Uterus (tissue), 4 donors: ENCODE measurements around the gene SDSL. TPM values are rescaled to one million over a fixed set of nuclear protein-coding genes. Genes with fewer than 3 reads are reported as not detected.

ENCODE experiments used
- DNase-seq, 2 donors: peaks; one replicate each; pipeline ENCODE4 v3.0.0-alpha.2; 2019 to 2020
- H3K27ac ChIP-seq, 2 donors: fragments of 200-600 bp; sonication (generic); 1 replicate in 1 of 2; 2 replicates in 1 of 2; pipeline ENCODE4 v1.5.1; 2016 to 2018
- H3K27me3 ChIP-seq, 2 donors: fragments of 200-600 bp; sonication (generic); one replicate each; pipeline ENCODE4 v1.5.1; 2018 to 2019; ENCODE audit warnings: control low read depth in 1 of 2
- H3K36me3 ChIP-seq, 2 donors: fragments of 200-600 bp; sonication (generic); one replicate each; pipeline ENCODE4 v1.5.1; 2019; ENCODE audit warnings: control low read depth in 1 of 2
- H3K4me1 ChIP-seq, 2 donors: fragments of 200-600 bp; sonication (generic); one replicate each; pipeline ENCODE4 v1.5.1; 2018 to 2019; ENCODE audit warnings: control low read depth in 1 of 2
- H3K4me3 ChIP-seq, 2 donors: fragments of 200-600 bp; sonication (generic); 1 replicate in 1 of 2; 2 replicates in 1 of 2; pipeline ENCODE4 v1.5.1; 2018 to 2019; ENCODE audit warnings: mild to moderate bottlenecking in 1 of 2
- H3K9me3 ChIP-seq, 2 donors: fragments of 200-600 bp; sonication (generic); one replicate each; pipeline ENCODE4 v1.5.1; 2019; ENCODE audit warnings: control low read depth in 1 of 2
- CTCF ChIP-seq, 4 experiments: fragments of 200-600 bp in 2 of 4; fragments of 450-650 bp in 2 of 4; sonication (generic) in 2 of 4; IDR thresholded peaks; one replicate each; pipeline ENCODE4 v1.5.1; 2016 to 2019; ENCODE audit warnings: antibody characterized with exemption in 4 of 4, mild to moderate bottlenecking in 2 of 4, moderate library complexity in 1 of 4
- POLR2A ChIP-seq, 2 donors: fragments of 450-650 bp; IDR thresholded peaks; one replicate each; pipeline ENCODE4 v1.6.1; 2016; ENCODE audit warnings: antibody characterized with exemption in 2 of 2, mild to moderate bottlenecking in 1 of 2, moderate library complexity in 1 of 2
- intact Hi-C: fragments of 100-400 bp; cut with DNase I; formaldehyde crosslinking; loops from one replicate; pipeline ENCODE4 v1.15.1; 2023; ENCODE audit warnings: low total_unique reads
- total RNA-seq, 4 donors: library from RNA; depleted of rRNA in 3 of 4; stranded (reverse); fragments of >200 nt in 3 of 4; gene quantifications; one replicate each; pipeline versions ENCODE4 v1.1.0 to v1.2.4, GENCODE V29; 2014 to 2023
- donor health status: DM: yes; HTN: yes; CAD: no.

Gene SDSL
- total RNA-seq, 4 donors from 2014 or later = 0.26 to 3.0 (median 0.61) TPM; not detected in 1

DNA sequence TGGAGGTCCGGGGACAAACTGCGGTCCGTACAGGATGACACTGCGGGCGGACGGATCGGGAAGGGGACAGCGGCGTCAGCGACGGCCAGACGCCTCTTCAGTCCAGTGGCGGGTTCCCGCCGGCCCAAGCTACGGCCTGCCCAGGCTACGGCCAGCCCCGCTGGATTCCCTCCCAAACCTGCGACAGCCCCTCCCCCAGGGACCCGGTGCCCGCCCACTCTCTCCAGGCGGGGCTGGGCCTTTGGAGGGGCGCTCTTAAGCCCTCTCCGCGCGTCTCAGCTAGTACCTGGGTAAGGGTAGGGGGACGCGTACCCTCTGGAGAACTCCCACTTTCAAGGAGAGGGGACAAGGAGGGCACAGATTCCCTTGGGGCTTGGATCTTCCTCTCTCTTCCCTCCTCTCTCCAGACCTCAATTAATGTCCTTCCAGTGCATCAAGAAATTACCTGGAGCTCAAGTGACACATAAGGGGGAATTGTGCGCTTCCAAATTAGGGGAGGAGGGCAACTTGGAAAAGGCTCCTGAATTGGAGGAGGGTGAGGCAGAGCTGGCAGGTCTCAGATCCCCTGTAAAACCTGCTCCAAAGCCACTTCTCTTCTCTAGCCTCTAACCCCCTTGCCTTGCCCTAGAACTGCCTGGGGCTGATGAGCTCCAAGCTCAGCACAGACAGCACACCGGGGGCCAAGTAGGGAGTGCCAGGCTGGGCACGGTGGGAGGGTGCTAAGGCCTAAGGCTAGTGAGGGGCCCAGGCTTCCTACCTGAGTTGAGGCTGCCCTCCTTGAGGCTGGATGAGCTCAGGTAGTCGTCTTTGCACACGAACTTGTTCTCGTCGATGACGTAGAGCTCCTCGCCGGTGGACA is 46.4 kb downstream of the SDSL start:
- Histone ChIP-seq H3K9me3 (no peaks in the 10 kb centered on the region), H3K27me3 (peaks cover 12 to 66% of the 10 kb centered on the region in 2 donors), H3K4me1 (peaks cover 0 to 11% of the 10 kb centered on the region in 2 donors), H3K27ac (no peak overlapping the region), H3K36me3 (no peaks in the 10 kb centered on the region), H3K4me3 (no peak overlapping the region)
- TF ChIP-seq CTCF (IDR thresholded peaks at IDR 0.05) (no peak), POLR2A (IDR thresholded peaks at IDR 0.05) (no peak)
- intact Hi-C loops = no loop called here
- DNase-seq = no peak

- no peaks in the 10 kb centered on the region for H3K36me3 ChIP-seq
- no peak for DNase-seq
- TF ChIP-seq POLR2A (IDR thresholded peaks at IDR 0.05) (no peak), CTCF (IDR thresholded peaks at IDR 0.05) (no peak)
- H3K27me3 ChIP-seq = peaks cover 12 to 64% of the 10 kb centered on the region in 2 donors
- no peaks in the 10 kb centered on the region for H3K9me3 ChIP-seq
- H3K4me3 ChIP-seq = no peak overlapping the region
- peaks cover 0 to 6% of the 10 kb centered on the region in 2 donors for H3K4me1 ChIP-seq
- intact Hi-C loops = no loop called here
- no peak overlapping the region for H3K27ac ChIP-seq
These were observed 47.2 kb downstream of the SDSL start for GRCh38 chr12:113469224-113469948.

DNA sequence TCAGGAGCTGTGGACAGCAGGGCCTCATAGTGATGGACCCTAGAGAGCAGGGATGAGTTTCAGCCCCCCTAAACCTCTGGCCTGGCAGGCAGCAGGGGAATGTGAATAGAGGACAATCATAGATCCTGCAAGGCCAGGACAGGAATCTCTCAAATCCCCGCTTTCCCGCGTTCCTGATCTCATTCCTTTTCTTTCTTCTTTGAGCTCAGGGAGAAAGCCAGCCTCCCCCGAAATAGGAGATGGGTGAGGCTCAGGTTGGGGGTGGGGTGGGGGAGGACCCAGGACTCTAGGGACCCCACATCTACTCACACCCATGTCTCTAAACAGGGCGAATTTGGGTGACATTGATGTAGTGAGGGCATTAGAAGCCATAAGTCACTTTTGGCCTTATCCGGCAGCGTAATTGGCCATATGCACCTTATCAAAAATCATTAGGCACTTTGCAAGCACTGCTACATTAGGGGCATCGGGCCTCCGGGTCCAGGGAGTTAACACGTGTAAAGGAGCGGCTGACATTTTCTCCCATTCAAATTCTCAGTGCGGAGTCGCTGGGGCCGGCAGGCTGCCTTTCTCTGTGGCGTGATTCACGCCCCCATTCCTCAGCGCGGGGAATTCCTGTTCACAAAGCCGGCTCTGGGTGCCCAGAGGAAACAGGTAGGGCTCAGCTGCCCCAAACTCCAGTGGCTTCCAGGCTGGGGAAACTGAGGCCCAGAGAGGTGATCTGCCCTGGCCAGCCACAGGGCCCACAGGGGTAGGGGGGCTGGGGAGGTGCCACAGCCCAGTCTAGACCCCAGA is 48.0 kb downstream of the SDSL start:
- H3K9me3 ChIP-seq = no peaks in the 10 kb centered on the region
- no peak for DNase-seq
- H3K4me1 ChIP-seq = peaks cover 0 to 3% of the 10 kb centered on the region in 2 donors
- no peak for TF ChIP-seq POLR2A (IDR thresholded peaks at IDR 0.05)
- TF ChIP-seq CTCF (IDR thresholded peaks at IDR 0.05) = no peak
- H3K27me3 ChIP-seq = peaks cover 7 to 64% of the 10 kb centered on the region in 2 donors
- H3K36me3 ChIP-seq = no peaks in the 10 kb centered on the region
- H3K4me3 ChIP-seq = no peak overlapping the region
- intact Hi-C loops = no loop called here
- no peak overlapping the region for H3K27ac ChIP-seq

- Histone ChIP-seq H3K4me1 (no peaks in the 10 kb centered on the region), H3K27ac (no peak overlapping the region), H3K9me3 (no peaks in the 10 kb centered on the region), H3K4me3 (no peak overlapping the region), H3K27me3 (peaks cover 2 to 65% of the 10 kb centered on the region in 2 donors), H3K36me3 (no peaks in the 10 kb centered on the region)
- intact Hi-C loops = no loop called here
- no peak for TF ChIP-seq CTCF (IDR thresholded peaks at IDR 0.05)
- TF ChIP-seq POLR2A (IDR thresholded peaks at IDR 0.05) = no peak
- no peak for DNase-seq
These were observed 48.9 kb downstream of the SDSL start for GRCh38 chr12:113470871-113471618.
